ENCODE results near the gene ZNF775. TPM values are rescaled to one million over a fixed set of nuclear protein-coding genes. Genes with fewer than 3 reads are reported as not detected.
"Not testable (repeated sequence)": the region's sequence is repeated elsewhere in the genome, so short reads cannot be mapped to it uniquely, and the experiment has no call there.

ZNF775 gene
- total RNA-seq, 1 donor from 2014 or later: 1.6 TPM

DNA sequence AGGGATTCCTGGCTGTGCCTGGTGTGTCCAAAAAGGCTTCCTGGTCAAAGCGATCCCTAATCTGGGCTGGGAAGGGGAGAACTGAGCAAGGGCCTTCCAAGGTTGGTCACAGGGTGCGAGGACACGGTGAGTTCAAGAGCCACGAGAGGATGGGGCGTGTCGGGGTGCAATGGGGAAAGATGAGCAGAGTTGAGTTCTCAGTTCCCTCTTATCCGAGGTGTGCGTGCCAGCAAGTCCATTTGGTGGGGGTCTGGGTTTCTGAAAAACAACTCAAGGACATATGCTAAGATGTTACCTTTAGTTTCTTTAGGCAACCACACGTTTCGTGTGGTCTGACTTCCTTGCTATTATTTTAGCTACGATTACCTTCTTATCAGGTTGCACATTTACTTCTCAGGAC is 1.3 kb downstream of the ZNF775 start:
- DNase-seq (ENCODE audit: low spot score): peak; percentile 39

DNA sequence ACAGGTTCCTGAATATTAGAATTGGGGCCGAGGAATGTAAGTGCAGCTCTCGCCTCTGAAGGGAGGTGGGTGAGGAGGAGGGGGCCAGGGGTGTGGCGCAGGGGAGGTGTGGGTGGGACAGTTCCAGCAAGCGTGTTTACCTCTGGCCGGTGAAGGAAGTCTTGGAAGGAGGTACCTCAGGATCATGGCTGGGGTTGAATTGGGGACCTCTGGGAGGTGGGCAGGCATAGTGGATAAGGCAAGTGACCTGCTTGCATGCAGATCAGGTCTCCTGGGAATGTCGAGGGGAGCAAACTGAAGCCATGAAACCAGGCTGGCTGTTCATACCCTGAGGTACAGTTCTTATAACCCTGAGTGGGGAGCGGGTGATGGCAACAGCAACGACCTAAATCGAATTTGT is 2.0 kb downstream of the ZNF775 start:
- DNase-seq (ENCODE audit: low spot score): no peak

DNA sequence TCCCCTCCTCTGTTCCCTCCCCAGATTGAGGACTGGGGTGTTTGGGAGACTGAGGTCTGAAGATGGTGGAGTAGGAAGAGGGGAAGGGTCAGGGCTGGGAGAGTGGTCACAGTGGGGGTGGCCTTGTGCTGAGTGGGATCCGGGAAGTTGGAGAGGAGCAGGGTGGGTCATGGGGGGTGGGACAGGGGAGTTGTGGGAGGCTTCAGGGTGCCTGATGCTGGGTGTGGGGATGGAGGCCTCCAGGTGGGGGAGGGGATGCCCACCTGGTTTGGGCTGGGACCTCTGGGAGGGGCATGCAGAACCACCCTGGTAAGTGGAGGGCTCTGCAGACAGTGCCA is 2.6 kb downstream of the ZNF775 start:
- no peak for DNase-seq (ENCODE audit: low spot score)

DNA sequence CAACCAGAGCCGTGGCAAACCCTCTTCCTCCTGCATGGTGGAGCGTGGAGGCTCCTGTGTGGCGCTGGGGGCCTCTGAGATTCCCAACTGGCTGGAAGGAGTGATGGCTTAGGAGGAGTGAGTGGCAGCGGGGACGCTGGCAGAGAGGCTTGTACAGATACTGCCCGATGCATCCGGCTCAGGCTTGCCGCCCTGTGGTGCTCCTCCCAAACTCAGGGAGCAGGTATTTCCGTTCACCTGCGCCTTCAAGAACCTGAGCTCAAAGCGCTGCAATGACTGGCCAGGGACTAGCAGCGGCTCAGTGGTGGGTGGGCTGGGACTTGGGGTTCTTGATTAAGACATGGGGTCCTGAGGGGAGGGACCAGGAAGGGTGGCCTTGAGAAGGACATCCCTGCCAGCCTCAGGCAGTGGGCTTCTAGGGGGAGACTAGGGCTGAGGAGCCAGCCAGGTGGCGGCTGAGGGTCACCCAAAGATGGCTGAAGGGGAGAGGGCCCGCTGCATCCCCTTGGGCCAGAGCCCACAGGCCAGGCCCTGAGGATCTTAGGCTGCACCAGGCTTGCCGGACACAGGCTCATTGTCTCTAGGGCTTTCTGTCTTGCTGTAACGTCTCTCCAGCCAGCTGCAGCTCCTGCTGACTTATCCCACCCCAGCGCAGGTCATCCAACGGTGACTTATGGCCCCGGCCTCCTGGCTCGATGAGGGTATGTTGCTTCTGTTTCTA is 3.2 kb downstream of the ZNF775 start:
- no peak for DNase-seq (ENCODE audit: low spot score)

DNA sequence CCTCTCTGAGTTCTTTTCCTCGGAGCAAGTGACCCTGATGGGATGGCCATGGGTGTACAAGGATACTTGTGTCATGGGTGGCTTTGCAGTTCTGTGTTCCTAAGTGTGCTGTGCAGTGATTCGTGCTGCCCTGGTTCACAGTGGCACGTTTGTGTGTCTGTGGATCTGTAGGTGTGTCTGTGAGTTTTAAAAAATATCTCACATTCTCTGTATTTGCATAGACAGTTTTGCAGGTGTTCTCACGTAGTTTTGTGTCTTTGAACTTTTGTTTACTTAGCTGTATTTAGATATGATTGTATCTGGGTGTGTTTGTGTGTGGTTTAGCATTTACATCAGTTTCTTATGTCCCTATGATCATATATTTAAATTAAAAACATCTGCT is 3.7 kb downstream of the ZNF775 start:
- no peak for DNase-seq (ENCODE audit: low spot score)

DNA sequence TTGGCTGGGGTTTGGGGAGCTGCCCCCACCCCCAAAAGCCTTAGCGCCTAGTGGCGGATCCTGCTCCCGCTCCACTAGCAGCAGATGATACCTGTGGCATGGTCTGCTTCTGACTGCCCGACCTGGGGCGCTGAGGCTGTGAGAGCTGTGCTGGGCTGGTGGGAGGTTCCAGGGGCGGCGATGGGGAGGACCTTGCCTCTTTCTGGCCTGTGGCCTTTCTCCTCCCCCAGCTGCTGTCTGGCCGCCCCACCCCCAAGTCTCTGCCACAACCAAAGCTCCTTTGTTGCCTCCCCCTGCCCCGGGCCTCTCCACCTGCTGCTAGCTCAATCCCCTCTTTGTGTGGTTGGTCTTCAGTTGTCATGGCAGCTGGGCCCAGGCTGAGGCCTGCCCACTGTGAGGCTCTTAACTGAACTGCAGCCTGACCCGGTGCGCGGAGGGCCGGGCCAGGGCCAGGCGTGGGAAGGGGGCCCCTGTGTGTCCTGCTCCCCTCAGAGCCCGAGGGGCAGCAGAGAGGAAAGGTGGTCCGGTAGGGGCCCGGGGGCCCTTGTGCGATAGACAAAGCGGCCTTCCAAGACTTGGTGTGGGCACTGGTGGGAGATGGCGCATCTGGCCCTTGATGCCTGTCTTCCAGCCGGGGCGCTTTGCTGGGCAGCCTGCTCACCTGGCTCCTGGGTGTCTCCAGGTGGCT is 4.7 kb downstream of the ZNF775 start:
- DNase-seq (ENCODE audit: low spot score): no peak

DNA sequence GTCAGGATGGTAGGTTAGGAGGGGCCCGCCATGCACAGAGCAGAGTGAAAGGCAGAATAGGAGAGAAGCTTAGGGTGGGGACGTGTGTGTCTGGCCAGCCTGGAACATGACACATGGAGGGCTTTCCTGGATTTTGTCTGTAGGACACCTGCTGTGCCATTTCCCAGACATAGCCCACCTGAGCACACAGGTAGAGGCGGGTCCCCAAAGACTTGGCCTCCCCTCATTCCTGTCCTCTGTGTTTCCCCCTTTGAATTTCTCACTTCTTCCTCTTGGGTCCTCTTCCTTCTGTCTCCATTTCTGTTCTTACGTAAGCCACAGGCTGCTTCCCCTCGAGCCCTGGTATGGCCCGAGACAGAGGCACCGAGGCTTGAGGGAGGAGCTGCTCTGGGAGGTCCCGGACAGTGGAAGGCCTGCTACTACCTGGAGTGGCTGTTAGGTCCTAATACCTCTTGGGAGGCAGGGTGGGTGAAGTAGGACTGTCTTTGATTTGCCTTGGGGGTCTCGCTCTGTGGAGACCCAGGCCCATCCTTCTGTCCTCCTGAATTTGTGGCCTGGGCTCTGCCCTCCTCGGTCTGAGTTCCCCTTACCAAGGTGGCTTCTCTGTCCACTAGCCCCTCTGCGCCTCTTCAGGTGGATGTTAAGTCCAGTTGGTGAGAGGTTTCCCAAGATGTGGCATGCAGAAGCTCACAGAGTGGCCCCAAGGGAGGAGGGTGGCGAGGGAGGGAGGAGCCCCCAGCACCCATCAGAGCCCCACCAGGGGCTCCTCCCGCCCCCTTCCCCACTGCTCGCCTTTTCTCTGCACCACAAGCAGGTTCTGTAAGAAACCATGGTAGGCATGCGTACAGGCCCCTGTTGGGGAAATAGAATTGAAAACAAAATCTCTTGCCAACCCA is 5.5 kb downstream of the ZNF775 start:
- DNase-seq (ENCODE audit: low spot score): no peak

DNA sequence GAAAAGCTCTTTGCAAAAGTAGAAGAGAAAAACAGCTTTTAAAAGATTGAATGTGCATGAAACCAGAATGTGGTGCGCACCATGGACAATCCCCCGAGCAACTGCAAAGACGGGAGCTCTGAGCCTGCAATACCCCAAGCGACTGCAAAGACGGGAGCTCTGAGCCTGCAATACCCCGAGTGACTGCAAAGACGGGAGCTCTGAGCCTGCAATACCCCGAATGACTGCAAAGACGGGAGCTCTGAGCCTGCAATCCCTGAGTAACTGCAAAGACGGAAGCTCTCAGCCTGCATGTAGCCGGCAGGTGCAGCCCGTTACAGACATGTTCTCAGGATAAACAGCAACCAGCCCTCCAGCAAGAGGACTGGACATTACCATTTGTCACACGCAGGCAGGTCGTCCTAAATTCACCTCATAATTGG is 6.2 kb downstream of the ZNF775 start:
- no peak for DNase-seq (ENCODE audit: low spot score)

DNA sequence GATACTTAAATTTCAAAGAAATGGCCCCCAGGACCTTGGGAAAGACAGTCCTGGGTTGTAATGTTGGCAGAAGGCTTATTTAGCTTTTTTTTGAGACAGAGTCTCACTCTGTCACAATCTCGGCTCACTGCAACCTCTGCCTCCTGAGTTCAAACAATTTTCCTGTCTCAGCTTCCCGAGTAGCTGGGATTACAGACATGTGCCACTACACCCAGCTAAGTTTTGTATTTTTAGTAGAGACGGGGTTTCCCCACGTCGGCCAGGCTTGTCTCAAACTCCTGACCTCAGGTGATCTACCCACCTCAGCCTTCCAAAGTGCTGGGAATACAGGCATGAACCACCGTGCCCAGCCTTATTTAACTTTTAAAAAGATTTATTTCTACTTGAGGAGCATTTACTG is 6.8 kb downstream of the ZNF775 start:
- DNase-seq (ENCODE audit: low spot score): not testable (repeated sequence)

DNA sequence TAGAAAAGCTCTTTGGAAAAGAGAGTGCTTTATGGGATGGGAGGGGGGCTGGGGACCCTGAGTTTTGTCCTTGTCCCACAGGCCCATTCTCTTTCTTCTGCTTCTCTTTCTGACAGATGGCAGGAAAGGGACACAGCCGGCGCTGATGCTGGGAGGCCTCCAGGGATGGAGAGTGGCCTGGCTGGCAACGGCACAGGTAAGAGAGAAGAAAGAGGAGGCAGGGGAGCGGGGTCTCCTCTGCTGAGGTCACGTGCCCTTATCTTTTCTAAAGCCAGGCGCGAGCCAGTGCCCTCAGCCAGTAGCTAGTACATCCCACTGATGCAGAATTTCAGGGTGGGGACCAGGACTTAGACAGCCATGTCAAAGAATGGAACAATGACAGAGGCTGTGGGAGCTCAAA is 9.2 kb downstream of the ZNF775 start:
- no peak for DNase-seq (ENCODE audit: low spot score)

DNA sequence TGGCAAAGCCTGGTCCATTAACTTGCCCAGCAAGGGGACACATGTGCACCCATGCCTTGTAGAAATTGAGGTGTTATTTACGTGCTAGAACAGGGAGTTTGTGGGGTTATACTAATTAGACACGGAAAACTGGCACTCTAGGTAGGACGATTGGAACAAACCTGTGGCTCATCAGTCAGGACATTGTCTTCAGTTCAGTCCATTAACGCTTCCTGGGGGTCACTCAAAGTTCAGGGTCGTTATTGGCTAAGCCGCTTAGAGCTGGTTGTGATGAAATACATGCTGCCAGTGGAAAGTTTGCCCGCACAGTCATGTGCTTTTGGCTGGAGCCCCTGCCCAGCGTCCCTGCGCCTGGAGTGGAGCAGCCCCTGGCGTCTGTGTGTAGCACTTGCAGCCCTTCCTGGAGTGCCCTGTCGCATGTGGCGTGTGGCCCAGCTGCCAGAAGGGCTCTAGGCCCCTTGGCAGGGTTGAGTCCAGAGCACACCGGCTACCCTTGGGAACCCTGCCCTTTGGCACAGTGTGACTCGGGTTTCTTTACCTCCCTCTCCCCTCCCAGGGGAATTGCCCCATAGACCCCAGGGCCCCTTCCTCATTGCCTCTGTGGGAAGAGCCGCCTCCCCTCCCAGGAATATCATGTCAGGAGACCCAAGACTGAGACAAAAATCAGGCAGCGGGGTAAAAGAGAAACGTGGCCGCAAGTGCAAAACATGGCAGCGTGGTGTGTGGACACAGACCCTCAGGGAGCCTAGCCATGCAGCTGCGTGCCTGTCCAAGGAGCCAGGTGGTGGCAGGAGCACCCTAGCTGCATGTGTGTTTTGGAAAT is 9.8 kb downstream of the ZNF775 start:
- no peak for DNase-seq (ENCODE audit: low spot score)

DNA sequence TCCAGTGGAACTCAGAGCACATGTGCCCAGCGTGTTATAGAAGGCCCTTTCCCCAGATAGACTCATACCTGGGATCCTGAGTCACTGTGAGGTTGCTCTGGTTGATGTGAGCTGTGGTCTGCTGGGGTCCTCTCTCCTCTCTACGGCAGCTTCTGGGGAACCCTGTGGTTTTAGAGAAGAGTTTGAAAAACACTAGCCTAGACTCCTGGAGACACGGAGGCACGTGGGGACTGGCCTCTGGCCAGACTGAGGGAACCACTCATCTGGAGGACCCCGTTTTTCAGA is 10.3 kb downstream of the ZNF775 start:
- DNase-seq (ENCODE audit: low spot score): no peak

DNA sequence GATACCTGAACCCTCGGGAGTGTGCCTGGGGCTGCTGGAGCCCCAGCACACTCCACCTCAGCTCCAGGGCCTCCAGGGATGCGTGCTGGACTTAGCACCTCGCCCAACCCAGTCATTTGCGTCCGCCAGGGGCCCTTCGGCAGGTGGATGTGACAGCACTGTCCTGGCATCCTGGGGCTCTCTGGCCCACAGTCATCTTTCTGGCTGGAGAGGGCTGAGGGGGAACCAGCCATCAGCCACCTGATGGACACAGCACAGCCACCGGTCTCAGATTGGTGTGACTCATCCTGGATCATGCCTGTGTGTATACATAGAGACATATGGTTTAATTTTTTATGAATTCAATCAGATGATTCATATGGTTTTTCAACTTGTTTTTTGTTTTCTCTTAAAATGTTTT is 11.1 kb downstream of the ZNF775 start:
- DNase-seq (ENCODE audit: low spot score): no peak

DNA sequence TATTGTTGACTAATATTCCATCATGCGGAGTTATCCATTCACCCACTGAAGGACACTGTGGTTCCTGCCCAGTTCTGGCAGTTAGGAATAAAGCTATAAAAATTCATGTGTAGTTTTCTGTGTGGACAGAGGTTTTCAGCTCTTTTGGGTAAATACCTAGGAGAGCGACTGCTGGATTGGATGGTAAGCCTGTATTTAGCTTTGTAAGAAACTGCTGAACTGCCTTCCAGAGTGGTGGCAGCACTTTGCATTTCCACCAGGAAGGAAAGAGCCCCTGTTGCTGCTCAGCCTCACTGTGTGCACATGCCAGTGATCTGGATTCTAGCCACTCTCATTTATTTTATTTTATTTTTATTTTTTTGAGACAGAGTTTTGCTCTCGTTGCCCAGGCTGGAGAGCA is 14.2 kb downstream of the ZNF775 start:
- no peak for DNase-seq (ENCODE audit: low spot score)

DNA sequence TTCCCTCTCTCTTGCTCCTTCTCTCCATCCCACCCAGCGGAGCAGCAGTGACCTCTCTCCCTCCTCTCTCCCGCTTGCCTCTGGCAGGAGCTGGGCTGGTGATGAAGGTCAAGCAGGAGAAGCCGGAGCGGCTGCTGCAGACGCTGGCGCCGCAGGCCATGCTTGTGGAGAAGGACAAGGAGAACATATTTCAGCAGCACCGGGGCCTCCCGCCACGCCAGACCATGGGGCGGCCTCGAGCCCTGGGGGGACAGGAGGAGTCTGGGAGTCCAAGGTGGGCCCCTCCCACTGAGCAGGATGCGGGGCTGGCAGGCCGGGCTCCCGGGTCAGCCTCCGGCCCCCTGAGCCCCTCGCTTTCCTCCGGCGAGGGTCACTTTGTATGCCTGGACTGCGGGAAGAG is 17.3 kb downstream of the ZNF775 start:
- DNase-seq (ENCODE audit: low spot score): no peak

DNA sequence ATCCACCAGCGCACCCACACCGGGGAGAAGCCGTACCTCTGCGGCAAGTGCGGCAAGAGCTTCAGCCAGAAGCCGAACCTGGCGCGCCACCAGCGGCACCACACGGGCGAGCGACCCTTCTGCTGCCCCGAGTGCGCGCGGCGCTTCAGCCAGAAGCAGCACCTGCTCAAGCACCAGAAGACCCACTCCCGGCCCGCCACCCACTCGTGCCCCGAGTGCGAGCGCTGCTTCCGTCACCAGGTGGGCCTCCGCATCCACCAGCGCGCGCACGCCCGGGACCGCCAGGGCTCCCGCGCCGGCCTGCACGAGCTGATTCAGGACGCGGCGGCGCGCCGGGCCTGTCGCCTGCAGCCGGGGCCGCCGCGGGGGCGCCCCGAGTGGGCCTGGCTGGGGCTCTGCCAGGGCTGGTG is 17.7 kb downstream of the ZNF775 start:
- no peak for DNase-seq (ENCODE audit: low spot score)

DNA sequence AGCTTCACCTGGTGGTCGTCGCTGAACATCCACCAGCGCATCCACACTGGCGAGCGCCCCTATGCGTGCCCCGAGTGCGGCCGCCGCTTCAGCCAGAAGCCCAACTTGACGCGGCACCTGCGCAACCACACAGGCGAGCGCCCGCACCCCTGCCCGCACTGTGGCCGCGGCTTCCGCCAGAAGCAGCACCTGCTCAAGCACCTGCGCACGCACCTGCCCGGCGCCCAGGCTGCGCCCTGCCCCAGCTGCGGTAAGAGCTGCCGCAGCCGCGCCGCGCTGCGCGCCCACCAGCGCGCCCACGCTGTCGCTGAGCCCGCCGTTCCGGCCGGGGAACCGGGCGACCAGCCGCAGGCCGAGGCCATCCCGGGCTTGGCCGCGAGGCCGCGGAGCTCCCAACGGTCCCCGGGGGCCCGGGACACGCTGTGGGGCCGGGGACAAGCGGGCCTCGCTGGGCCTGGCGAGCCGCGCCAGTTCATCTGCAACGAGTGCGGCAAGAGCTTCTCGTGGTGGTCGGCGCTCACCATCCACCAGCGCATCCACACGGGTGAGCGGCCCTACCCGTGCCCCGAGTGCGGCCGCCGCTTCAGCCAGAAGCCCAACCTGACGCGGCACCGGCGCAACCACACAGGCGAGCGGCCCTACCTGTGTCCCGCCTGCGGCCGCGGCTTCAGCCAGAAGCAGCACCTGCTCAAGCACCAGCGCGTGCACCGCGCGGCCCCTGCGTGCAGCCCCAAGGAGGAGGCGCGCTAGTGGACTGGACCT is 18.4 kb downstream of the ZNF775 start:
- no peak for DNase-seq (ENCODE audit: low spot score)

DNA sequence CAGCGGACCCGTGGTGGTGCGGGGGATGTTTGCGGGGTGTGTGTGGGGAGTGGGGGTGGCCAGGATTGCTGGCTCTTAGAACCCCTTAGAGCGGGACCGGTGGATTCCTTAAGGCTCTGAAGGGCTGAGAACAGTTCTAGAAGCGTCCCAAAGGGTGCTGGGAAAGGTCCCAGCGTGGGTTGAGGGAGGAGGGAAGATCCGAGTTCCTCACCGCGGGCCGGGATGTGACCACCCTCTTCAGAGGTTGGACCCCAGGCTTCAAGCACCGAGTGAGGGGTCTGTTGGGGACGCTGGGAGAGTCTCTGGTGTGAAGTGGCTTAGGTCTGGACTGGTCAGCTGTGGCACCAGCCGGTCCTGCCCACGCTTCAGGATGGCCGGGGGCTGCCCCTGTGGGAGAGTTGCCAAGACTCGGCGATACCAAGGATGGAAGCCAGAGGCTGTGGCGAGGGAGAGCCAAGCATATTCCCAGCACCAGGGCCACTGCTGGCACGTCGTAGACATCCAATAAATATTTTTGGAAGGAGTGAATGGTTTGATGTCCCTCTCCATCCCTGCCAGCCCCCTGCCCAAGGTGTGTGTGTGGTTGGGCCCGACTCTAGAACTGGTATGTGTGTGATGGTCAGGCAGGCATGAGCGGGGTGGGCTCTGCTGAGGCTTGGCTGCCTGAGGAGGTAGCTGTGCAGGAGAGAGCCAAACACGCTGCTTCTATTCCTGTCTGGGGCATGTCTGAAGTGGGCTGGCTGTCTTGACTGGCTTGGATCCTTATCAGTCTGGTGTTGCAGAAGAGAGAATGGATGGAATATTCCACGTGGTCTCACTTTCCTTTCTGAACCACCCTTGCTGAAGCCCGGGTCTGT is 19.2 kb downstream of the ZNF775 start:
- DNase-seq (ENCODE audit: low spot score): no peak

DNA sequence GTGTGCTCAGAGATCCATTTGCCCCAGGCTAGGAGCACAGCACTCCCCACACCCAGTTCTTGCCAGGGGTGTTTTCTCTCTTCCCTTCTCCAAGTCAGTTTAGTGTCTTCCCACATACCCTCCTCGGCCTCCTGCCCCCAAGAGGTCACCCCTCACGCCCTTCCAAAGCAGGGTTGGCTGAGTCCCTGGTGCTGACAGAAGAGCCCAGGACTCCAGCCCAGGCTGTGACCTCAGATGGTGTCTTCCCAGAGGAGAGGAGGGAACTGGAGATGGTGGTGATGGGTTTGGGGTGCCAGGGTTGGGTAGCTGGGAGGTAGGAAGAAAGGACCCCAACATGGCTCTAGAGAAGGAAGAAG is 19.8 kb downstream of the ZNF775 start:
- DNase-seq (ENCODE audit: low spot score): no peak

DNA sequence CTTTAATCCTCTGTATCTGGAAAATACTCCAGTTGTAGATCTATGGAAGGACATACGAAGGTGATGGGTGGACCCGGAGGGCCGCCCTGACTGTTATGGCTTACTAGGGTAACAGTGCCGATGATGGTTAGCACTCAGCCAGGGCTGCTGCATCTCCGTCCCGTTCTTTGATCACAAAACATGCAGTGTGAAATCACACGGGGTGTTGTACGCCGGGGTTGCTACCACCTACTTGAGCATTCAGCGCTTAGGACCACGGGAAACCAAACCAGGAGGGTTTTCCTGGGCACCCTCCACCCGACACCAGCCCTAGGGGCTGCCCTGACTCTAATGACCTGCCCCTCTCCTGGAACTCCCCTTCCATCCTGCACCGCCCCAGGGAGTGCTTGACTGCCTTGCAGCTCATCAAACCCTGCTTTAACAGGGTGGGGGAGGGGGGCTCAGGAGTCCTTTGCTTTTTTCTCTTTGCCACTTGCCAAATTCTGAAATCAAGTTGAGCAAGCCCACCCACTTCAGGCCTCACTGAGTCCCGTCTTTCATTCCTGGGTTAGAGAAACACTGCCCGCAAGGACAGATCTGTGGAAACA is 20.4 kb downstream of the ZNF775 start:
- DNase-seq (ENCODE audit: low spot score): peak; percentile 18

Measured in mesenteric fat pad (tissue), 1 donor.